A673 (cell line): ENCODE data around the gene C12orf43. TPM values are rescaled to one million over a fixed set of nuclear protein-coding genes. Genes with fewer than 3 reads are reported as not detected.

Experiments
- BruUV-seq: library from RNA; stranded (reverse); fragments of 400-500 nt; replicated peaks from 2 replicates; lab custom pipeline; 2021; lab: Mats Ljungman, UMichigan
- CTCF ChIA-PET: fragments of 300-600 bp; sonication (Branson Sonifier 250); formaldehyde crosslinking; loops from one replicate; lab custom pipeline; 2022; ENCODE audit warnings: antibody characterized with exemption; lab: Charles Lee
- POLR2A ChIA-PET: fragments of 300-600 bp; sonication (Branson Sonifier 250); formaldehyde crosslinking; loops from one replicate; lab custom pipeline; 2022; ENCODE audit warnings: antibody characterized with exemption; ENCODE audit not compliant: low non-redundant PET; lab: Charles Lee
- DNase-seq: peaks from one replicate; pipeline ENCODE4 v3.0.0-alpha.2; 2015; ENCODE audit warnings: low spot score
- H3K27ac ChIP-seq: fragments of 200-600 bp; sonication (generic); 2 replicates; pipeline ENCODE4 v1.5.1; 2016; ENCODE audit warnings: mixed run types, low read depth, mild to moderate bottlenecking, mixed read lengths, antibody characterized with exemption, low read length; ENCODE audit not compliant: poor library complexity, severe bottlenecking
- H3K27me3 ChIP-seq: fragments of 200-600 bp; sonication (generic); replicated peaks from 2 replicates; pipeline ENCODE4 v1.6.1; 2017; ENCODE audit warnings: mixed run types, low read depth, mild to moderate bottlenecking, mixed read lengths, antibody characterized with exemption, low read length; ENCODE audit not compliant: insufficient read depth, poor library complexity
- H3K36me3 ChIP-seq: fragments of 200-600 bp; sonication (generic); 2 replicates; pipeline ENCODE4 v1.6.1; 2016; ENCODE audit warnings: mixed run types, mild to moderate bottlenecking, mixed read lengths, antibody characterized with exemption, low read length; ENCODE audit not compliant: insufficient read depth, poor library complexity, severe bottlenecking
- H3K4me1 ChIP-seq: fragments of 200-600 bp; sonication (generic); 2 replicates; pipeline ENCODE4 v1.6.1; 2017; ENCODE audit warnings: mixed run types, mild to moderate bottlenecking, mixed read lengths, antibody characterized with exemption, low read length; ENCODE audit not compliant: insufficient read depth, poor library complexity, severe bottlenecking
- H3K4me3 ChIP-seq: fragments of 200-600 bp; sonication (generic); 2 replicates; pipeline ENCODE4 v1.5.1; 2016; ENCODE audit warnings: low read depth, mixed run types, mild to moderate bottlenecking, mixed read lengths, low read length; ENCODE audit not compliant: poor library complexity, severe bottlenecking
- H3K9me3 ChIP-seq: fragments of 200-600 bp; sonication (generic); 2 replicates; pipeline ENCODE4 v1.6.1; 2016; ENCODE audit warnings: mixed run types, low read depth, mild to moderate bottlenecking, mixed read lengths, antibody characterized with exemption, low read length; ENCODE audit not compliant: poor library complexity, severe bottlenecking
- CTCF ChIP-seq: fragments of 300-800, 200-600 bp; sonication (generic); conservative IDR thresholded peaks from 2 replicates; pipeline ENCODE4 v1.5.1; 2017; ENCODE audit warnings: low read depth, mild to moderate bottlenecking, antibody characterized with exemption, low read length, moderate library complexity, mixed read lengths
- EZH2 ChIP-seq: fragments of 200-600 bp; sonication (generic); IDR thresholded peaks from 2 replicates; pipeline ENCODE4 v1.6.1; 2017; ENCODE audit warnings: borderline replicate concordance, low read depth, mild to moderate bottlenecking, mixed read lengths, antibody characterized with exemption, low read length; ENCODE audit not compliant: poor library complexity, severe bottlenecking
- intact Hi-C: fragments of 100-400 bp; cut with micrococcal nuclease; formaldehyde crosslinking; loops from one replicate; pipeline ENCODE4 v1.10.0; 2022; ENCODE audit not compliant: unreplicated experiment
- total RNA-seq: library from RNA; stranded (reverse); gene quantifications from 2 replicates; pipeline ENCODE4 v1.2.3, GENCODE V29; 2021

C12orf43 gene
- total RNA-seq, 1 experiment from 2014 or later: 28.4 TPM

GRCh38 chr12:120999191-121000120, 16.8 kb downstream of the C12orf43 start:
- Histone ChIP-seq H3K9me3 (no peaks in the 10 kb centered on the region), H3K4me1 (no peaks in the 10 kb centered on the region), H3K27me3 (no peaks in the 10 kb centered on the region), H3K4me3 (no peak overlapping the region), H3K36me3 (peaks cover 18% of the 10 kb centered on the region), H3K27ac (no peak overlapping the region)
- intact Hi-C loops: no loop called here
- ChIA-PET POLR2A (no interaction called here), CTCF (no interaction called here)
- DNase-seq: no peak
- no peak for TF ChIP-seq CTCF
- TF ChIP-seq EZH2: no peak
- no TSS peak for BruUV-seq

- CTCF ChIA-PET: no interaction called here
- BruUV-seq: no TSS peak
- POLR2A ChIA-PET: interaction anchor here (0.7 kb wide), 1 partner anchor 27 kb away, joined by 4 read pairs; no protein-coding TSS in a partner anchor
- Histone ChIP-seq H3K27ac (no peak overlapping the region), H3K9me3 (no peaks in the 10 kb centered on the region), H3K4me3 (no peak overlapping the region), H3K36me3 (peaks cover 8% of the 10 kb centered on the region), H3K4me1 (no peaks in the 10 kb centered on the region), H3K27me3 (no peaks in the 10 kb centered on the region)
- intact Hi-C loops: no loop called here
- DNase-seq: no peak
- TF ChIP-seq EZH2 (no peak), CTCF (no peak)
Measured at GRCh38 chr12:120998435-120998834, 17.9 kb downstream of the C12orf43 start.

GRCh38 chr12:120997448-120997847, 18.8 kb downstream of the C12orf43 start:
- H3K27ac ChIP-seq: no peak overlapping the region
- CTCF ChIA-PET: no interaction called here
- no peak for DNase-seq
- intact Hi-C loops: no loop called here
- H3K4me3 ChIP-seq: no peak overlapping the region
- no TSS peak for BruUV-seq
- peaks cover under 1% of the 10 kb centered on the region for H3K36me3 ChIP-seq
- TF ChIP-seq CTCF (no peak), EZH2 (no peak)
- no peaks in the 10 kb centered on the region for H3K4me1 ChIP-seq
- POLR2A ChIA-PET: no interaction called here
- H3K9me3 ChIP-seq: no peaks in the 10 kb centered on the region
- H3K27me3 ChIP-seq: no peaks in the 10 kb centered on the region
